Measurements from ENCODE around the gene PRR27.
A peak's percentile ranks its signal among the peaks of the same experiment; 100 is the strongest.

The PRR27 gene

DNA sequence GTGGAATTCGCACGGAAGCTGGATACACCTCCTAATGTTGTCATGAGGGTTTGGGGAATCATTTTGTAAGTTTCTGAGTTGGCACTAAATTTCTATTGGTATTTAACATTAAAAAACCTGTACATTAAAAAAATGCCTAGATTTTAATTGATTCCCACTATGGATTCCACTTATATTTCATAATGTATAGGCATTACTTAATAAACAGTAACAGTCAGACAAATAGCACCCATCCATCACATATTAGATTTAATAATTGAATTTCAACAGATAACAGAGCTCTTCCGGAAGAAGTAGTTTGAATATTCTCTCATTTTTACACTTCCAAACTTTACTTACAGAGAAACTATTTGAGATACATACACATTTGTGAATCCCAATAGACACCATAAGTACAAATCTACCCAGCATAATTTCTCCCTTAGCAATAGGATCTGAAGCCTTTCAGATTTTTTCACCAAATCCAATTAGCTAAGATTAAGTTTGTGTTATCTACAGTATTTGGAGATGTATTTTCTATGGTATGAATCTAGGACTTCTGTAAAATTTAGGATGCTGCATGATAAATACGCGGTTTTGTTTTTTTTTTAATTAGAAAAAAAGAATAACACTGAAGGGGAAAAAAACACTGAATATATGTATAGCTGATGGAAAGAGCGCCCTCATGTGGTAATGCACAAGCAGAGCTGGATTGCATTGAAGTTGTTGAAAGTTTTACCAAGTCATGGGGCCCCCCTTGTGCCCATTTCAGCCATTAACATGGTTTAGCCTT, 29.3 kb downstream of the PRR27 start:
- no peak for TF ChIP-seq ZFX (IDR thresholded peaks at IDR 0.05)
- TF ChIP-seq, protein P1, sequence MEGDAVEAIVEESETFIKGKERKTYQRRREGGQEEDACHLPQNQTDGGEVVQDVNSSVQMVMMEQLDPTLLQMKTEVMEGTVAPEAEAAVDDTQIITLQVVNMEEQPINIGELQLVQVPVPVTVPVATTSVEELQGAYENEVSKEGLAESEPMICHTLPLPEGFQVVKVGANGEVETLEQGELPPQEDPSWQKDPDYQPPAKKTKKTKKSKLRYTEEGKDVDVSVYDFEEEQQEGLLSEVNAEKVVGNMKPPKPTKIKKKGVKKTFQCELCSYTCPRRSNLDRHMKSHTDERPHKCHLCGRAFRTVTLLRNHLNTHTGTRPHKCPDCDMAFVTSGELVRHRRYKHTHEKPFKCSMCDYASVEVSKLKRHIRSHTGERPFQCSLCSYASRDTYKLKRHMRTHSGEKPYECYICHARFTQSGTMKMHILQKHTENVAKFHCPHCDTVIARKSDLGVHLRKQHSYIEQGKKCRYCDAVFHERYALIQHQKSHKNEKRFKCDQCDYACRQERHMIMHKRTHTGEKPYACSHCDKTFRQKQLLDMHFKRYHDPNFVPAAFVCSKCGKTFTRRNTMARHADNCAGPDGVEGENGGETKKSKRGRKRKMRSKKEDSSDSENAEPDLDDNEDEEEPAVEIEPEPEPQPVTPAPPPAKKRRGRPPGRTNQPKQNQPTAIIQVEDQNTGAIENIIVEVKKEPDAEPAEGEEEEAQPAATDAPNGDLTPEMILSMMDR (conservative IDR thresholded peaks at IDR 0.05): peak; percentile 91
- no peak overlapping the region for H3K27ac ChIP-seq

GRCh38 chr4:70183940-70184246, 29.9 kb downstream of the PRR27 start:
- TF ChIP-seq, protein P1 (conservative IDR thresholded peaks at IDR 0.05): peak; percentile 39
- no peak for TF ChIP-seq ZFX (IDR thresholded peaks at IDR 0.05)
- H3K27ac ChIP-seq: no peak overlapping the region

GRCh38 chr4:70187216-70187615, 33.2 kb downstream of the PRR27 start:
- TF ChIP-seq, protein P1 (conservative IDR thresholded peaks at IDR 0.05): no peak
- no peak for TF ChIP-seq ZFX (IDR thresholded peaks at IDR 0.05)
- H3K27ac ChIP-seq: no peak overlapping the region

GRCh38 chr4:70190579-70190978, 36.5 kb downstream of the PRR27 start:
- TF ChIP-seq, protein P1 (conservative IDR thresholded peaks at IDR 0.05): no peak
- H3K27ac ChIP-seq: no peak overlapping the region

GRCh38 chr4:70191647-70192046, 37.6 kb downstream of the PRR27 start:
- H3K27ac ChIP-seq: no peak overlapping the region
- TF ChIP-seq ZFX (IDR thresholded peaks at IDR 0.05): no peak
- TF ChIP-seq, protein P1 (conservative IDR thresholded peaks at IDR 0.05): no peak

- no peak overlapping the region for H3K27ac ChIP-seq
- TF ChIP-seq, protein P1 (conservative IDR thresholded peaks at IDR 0.05): no peak
- TF ChIP-seq ZFX (IDR thresholded peaks at IDR 0.05): no peak
Observed at GRCh38 chr4:70192895-70193294, 38.9 kb downstream of the PRR27 start.

GRCh38 chr4:70195425-70195824, 41.4 kb downstream of the PRR27 start, which contains the start of gene ODAM:
Gene ODAM (plus strand): TSS chr4:70195725. CDS start chr4:70196544, 819 bp downstream.
- TF ChIP-seq, protein P1 (conservative IDR thresholded peaks at IDR 0.05): no peak
- no peak for TF ChIP-seq ZFX (IDR thresholded peaks at IDR 0.05)
- H3K27ac ChIP-seq: no peak within 1 kb of the TSS

Measured in C4-2B (cell line).